Measurements from ENCODE around the gene ERCC6L2.

The ERCC6L2 gene

GRCh38 chr9:95870906-95871305 lies 4.6 kb upstream of the ERCC6L2 start:
- no peak for DNase-seq

GRCh38 chr9:95874303-95874988 lies 1.0 kb upstream of the ERCC6L2 start:
- DNase-seq, result no peak

GRCh38 chr9:95874989-95875304 lies 544 bp upstream of the ERCC6L2 start:
- no peak for DNase-seq

GRCh38 chr9:95876138-95876444 lies 600 bp downstream of the ERCC6L2 start:
- DNase-seq, result no peak

- DNase-seq, result no peak
Measured at GRCh38 chr9:95876595-95876994, 1.1 kb downstream of the ERCC6L2 start.

- no peak for DNase-seq
Measured at GRCh38 chr9:95877984-95878383, 2.5 kb downstream of the ERCC6L2 start.

- no peak for DNase-seq
Measured at GRCh38 chr9:95879591-95879990, 4.1 kb downstream of the ERCC6L2 start.

- no peak for DNase-seq
Measured at GRCh38 chr9:95880021-95880690, 4.7 kb downstream of the ERCC6L2 start.

- DNase-seq, result no peak
Measured at GRCh38 chr9:95887926-95888497, 12.5 kb downstream of the ERCC6L2 start.

- DNase-seq, result no peak
Measured at GRCh38 chr9:95890594-95890993, 15.1 kb downstream of the ERCC6L2 start.

- DNase-seq, result no peak
Measured at GRCh38 chr9:95891067-95891671, 15.7 kb downstream of the ERCC6L2 start.

- no peak for DNase-seq
Measured at GRCh38 chr9:95892690-95893089, 17.2 kb downstream of the ERCC6L2 start.

- no peak for DNase-seq
Measured at GRCh38 chr9:95896580-95896979, 21.1 kb downstream of the ERCC6L2 start.

- no peak for DNase-seq
Measured at GRCh38 chr9:95901506-95901905, 26.0 kb downstream of the ERCC6L2 start.

- no peak for DNase-seq
Measured at GRCh38 chr9:95903398-95903797, 27.9 kb downstream of the ERCC6L2 start.

- no peak for DNase-seq
Measured at GRCh38 chr9:95907794-95908193, 32.3 kb downstream of the ERCC6L2 start.

GRCh38 chr9:95910023-95910707 lies 34.7 kb downstream of the ERCC6L2 start:
- DNase-seq, result no peak

GRCh38 chr9:95910770-95911340 lies 35.4 kb downstream of the ERCC6L2 start:
- DNase-seq, result no peak

- DNase-seq, result no peak
Measured at GRCh38 chr9:95912773-95913172, 37.3 kb downstream of the ERCC6L2 start.

- no peak for DNase-seq
Measured at GRCh38 chr9:95920017-95920416, 44.5 kb downstream of the ERCC6L2 start.

GRCh38 chr9:95923794-95924193 lies 48.3 kb downstream of the ERCC6L2 start:
- DNase-seq, result no peak

GRCh38 chr9:95924987-95925386 lies 49.5 kb downstream of the ERCC6L2 start:
- no peak for DNase-seq

- no peak for DNase-seq
Measured at GRCh38 chr9:95927271-95928004, 51.9 kb downstream of the ERCC6L2 start.

All from GOT3 (cell line).